Activated T-helper 1 cell treated with anti-CD3 and anti-CD28 coated beads, Interleukin-12 subunit alpha, Interleukin-12 subunit beta, Interleukin-2, Interleukin-4 antibody, amounts not matched to agents 30 ng/mL and 10 ng/mL and 1 ng/mL, durations not matched to agents 14 hours and 24 hours and 36 hours (primary cell): ENCODE data around the gene BAZ2A. TPM values are rescaled to one million over a fixed set of nuclear protein-coding genes. Genes with fewer than 3 reads are reported as not detected.
"Not testable (repeated sequence)": the region's sequence is repeated elsewhere in the genome, so short reads cannot be mapped to it uniquely, and the experiment has no call there.

Source experiments
- DNase-seq: peaks from one replicate; pipeline ENCODE4 v3.0.0; 2021; ENCODE audit warnings: low spot score
- H3K27ac Mint-ChIP-seq: one replicate; pipeline ENCODE4 v1.8.0; 2021; ENCODE audit warnings: mild to moderate bottlenecking, mixed read lengths
- H3K27me3 Mint-ChIP-seq: one replicate; pipeline ENCODE4 v1.8.0; 2022; ENCODE audit warnings: mild to moderate bottlenecking, moderate library complexity, mixed read lengths; ENCODE audit not compliant: insufficient read depth
- H3K36me3 Mint-ChIP-seq: one replicate; pipeline ENCODE4 v1.8.0; 2021; ENCODE audit warnings: low read depth, mixed read lengths
- H3K4me1 Mint-ChIP-seq: one replicate; pipeline ENCODE4 v1.8.0; 2021; ENCODE audit warnings: low read depth, mixed read lengths
- H3K4me3 Mint-ChIP-seq: one replicate; pipeline ENCODE4 v1.8.0; 2021; ENCODE audit warnings: mild to moderate bottlenecking, moderate library complexity, mixed read lengths
- H3K9me3 Mint-ChIP-seq: one replicate; pipeline ENCODE4 v1.8.0; 2021; ENCODE audit warnings: mixed read lengths
- intact Hi-C: fragments of 100-400 bp; cut with micrococcal nuclease; formaldehyde crosslinking; loops from one replicate; pipeline ENCODE4 v1.15.1; 2024
- total RNA-seq: library from RNA; stranded (reverse); gene quantifications from 2 replicates; pipeline ENCODE4 v1.2.3, GENCODE V29; 2022

Gene BAZ2A
- total RNA-seq, 1 donor from 2014 or later = 119 TPM

DNA sequence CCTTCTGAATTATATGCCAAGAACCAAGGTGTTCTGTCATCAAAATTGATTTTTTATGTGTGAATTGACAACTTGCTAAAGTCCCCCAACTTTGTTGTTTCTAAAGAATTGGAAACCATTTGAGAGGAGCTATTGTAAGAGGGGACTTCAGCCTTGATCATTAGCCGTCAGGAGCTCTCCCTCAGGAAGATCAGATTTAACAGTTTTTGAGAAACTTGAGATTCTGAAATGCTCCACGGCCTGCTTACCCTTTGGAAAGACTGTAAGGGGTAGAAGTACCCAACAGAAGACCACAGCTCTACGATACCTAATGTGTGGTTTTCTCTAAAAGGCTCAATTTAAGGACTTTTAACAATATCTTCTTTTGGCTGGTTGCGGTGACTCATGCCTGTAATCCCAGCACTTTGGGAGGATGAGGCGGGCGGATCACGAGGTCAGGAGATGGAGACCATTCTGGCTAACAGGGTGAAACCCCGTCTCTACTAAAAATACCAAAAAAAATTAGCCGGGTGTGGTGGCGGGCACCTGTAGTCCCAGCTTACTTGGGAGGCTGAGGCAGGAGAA, 51.1 kb downstream of the BAZ2A start:
- Mint-ChIP-seq H3K4me3 (no peak overlapping the region), H3K27ac (no peak overlapping the region), H3K27me3 (no peaks in the 10 kb centered on the region), H3K36me3 (no peaks in the 10 kb centered on the region), H3K9me3 (no peaks in the 10 kb centered on the region), H3K4me1 (peaks cover 12% of the 10 kb centered on the region)
- intact Hi-C loops = no loop called here
- DNase-seq = no peak

DNA sequence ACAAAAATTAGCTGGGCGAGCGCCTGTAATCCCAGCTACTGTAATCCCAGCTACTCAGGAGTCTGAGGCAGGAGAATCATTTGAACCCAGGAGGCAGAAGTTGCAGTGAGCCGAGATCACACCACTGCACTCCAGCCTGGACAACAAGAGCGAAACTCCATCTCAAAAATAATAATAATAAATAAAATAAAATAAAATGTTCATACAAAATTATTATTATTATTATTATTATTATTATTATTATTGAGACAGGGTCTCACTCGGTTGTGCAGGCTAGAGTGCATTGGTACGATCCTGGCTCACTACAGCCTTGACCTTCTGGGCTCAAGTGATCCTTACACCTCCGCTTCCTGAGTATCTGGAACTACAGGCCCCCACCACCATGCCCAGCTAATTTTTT, 52.9 kb downstream of the BAZ2A start:
- peaks cover 10% of the 10 kb centered on the region for H3K4me1 Mint-ChIP-seq
- intact Hi-C loops, H3K27me3 Mint-ChIP-seq: not testable (repeated sequence)

DNA sequence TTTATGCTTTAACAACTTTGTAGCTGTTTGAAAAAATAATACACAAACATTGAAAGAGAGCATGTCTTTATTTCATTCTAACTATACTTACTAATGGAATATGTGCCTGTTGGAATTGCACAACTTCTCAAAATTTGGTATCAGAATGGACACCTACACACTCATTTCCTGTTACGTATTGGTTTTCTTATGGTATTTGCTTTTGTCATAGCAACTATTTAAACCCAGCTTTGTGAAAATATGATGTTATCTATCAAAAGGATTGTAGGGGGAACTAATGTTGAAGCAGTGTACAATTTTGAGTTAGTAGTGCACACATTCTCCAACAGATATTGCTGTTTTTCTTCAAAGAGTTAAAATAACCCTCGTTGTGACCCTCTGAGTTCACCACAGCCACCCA, 55.9 kb downstream of the BAZ2A start:
- Mint-ChIP-seq H3K27me3 (no peaks in the 10 kb centered on the region), H3K4me3 (no peak overlapping the region), H3K9me3 (no peaks in the 10 kb centered on the region), H3K36me3 (no peaks in the 10 kb centered on the region), H3K27ac (no peak overlapping the region), H3K4me1 (peaks cover 12% of the 10 kb centered on the region)
- no peak for DNase-seq
- intact Hi-C loops = no loop called here

More for the DNA sequence above, 52.9 kb downstream of the BAZ2A start:
- H3K9me3 Mint-ChIP-seq, DNase-seq, H3K36me3 Mint-ChIP-seq, H3K27ac Mint-ChIP-seq, H3K4me3 Mint-ChIP-seq: not testable (repeated sequence)

DNA sequence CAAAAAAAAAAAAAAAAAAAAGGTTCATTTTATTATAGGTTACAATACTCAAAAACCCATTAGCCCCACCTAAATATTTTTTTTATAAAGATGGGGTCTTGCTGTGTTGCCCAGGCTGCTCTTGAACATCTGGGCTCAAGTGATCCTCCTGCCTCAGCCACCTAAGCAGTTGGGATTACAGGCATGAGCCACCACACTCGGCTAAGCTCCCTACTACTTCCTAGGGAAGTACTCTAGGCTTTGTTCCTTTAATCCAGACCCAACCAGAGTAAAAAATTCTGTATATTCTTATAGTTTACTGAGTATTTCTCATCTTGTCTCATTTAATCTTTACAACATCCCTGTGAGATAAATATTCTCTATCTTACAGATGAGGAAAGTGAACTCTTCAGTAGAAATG, 57.8 kb downstream of the BAZ2A start:
- peaks cover 15% of the 10 kb centered on the region for H3K4me1 Mint-ChIP-seq
- H3K9me3 Mint-ChIP-seq = no peaks in the 10 kb centered on the region
- no peak for DNase-seq
- H3K4me3 Mint-ChIP-seq = no peak overlapping the region
- no peaks in the 10 kb centered on the region for H3K36me3 Mint-ChIP-seq
- H3K27ac Mint-ChIP-seq = no peak overlapping the region
- intact Hi-C loops = no loop called here
- H3K27me3 Mint-ChIP-seq = no peaks in the 10 kb centered on the region

DNA sequence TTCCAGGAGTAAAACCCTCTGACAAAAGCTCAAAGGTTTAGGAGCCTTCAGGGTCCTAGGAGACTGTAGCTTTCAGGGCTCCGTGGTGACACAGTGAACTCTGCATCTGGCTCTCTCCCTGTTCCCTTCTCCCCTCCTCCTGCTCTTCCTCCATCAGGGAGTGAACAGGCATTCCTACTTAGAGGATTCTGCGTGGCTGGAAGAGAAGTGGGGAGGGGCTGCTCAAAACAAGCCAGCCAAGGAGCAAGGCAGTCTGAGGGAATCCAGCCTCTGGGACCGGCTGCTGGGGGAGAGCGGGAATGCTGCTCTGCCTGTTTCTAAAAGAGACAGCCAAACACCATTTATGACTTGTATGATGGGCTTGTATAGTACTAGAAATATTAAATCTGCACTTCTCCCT, 59.0 kb downstream of the BAZ2A start:
- Mint-ChIP-seq H3K9me3 (no peaks in the 10 kb centered on the region), H3K4me1 (peaks cover 19% of the 10 kb centered on the region), H3K27me3 (no peaks in the 10 kb centered on the region), H3K27ac (no peak overlapping the region), H3K36me3 (no peaks in the 10 kb centered on the region), H3K4me3 (no peak overlapping the region)
- intact Hi-C loops = no loop called here
- no peak for DNase-seq

DNA sequence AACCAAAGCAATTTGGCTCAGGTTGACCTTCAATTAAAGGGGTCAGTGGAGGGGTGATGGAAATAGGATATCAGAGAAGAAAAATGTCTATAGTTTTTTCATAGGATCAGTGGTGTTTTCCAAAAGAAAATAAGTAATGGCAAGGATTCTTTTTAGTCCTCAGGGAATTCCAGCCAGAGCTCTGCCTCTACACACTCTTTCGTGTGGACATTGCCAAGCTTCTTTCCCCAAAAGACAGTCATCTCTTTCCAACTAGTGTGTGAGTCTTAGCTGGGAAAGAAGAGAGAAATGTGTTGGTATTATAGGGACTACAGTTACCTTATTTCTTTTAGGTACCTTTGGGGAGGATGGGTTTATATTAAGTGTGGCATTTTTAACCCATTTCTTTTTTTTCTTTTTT, 62.0 kb downstream of the BAZ2A start:
- H3K4me3 Mint-ChIP-seq = no peak overlapping the region
- H3K27ac Mint-ChIP-seq = no peak overlapping the region
- no peaks in the 10 kb centered on the region for H3K36me3 Mint-ChIP-seq
- no peaks in the 10 kb centered on the region for H3K27me3 Mint-ChIP-seq
- peaks cover 30% of the 10 kb centered on the region for H3K4me1 Mint-ChIP-seq
- H3K9me3 Mint-ChIP-seq = no peaks in the 10 kb centered on the region
- intact Hi-C loops = no loop called here
- no peak for DNase-seq

DNA sequence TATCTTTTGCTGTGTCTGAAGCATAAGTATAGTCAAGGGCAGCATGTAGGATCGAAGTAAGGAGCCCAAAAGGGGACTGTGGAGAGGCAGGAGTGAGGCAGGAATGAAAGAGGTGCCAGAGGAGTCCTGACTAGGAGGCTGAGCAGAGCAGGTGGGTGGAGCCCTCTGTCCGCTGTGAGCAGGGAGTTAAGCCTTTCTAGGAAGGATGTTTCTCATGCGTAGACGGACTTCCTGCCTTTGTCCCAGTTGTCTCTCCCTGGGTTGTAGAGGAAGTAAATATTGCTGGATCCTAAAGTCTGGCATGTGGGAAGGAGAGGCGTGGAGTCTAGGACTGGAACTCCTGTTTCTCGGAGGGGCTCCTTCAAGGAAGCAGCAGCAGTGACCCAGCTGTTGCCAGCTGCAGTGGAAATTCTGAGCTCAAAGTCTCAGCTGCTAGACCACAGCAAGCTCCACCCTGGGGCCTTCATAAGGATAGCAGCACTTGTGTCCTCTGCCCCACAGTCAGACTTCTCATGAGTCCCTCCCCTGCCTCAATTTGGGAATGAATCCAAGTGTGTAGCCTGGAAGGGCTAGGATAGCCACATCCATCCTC, 64.5 kb downstream of the BAZ2A start:
- H3K4me3 Mint-ChIP-seq = peak overlapping the region; percentile 11
- no peaks in the 10 kb centered on the region for H3K9me3 Mint-ChIP-seq
- peak overlapping the region; percentile 32 for H3K27ac Mint-ChIP-seq
- H3K27me3 Mint-ChIP-seq = no peaks in the 10 kb centered on the region
- H3K4me1 Mint-ChIP-seq = peaks cover 30% of the 10 kb centered on the region
- intact Hi-C loops = no loop called here
- H3K36me3 Mint-ChIP-seq = no peaks in the 10 kb centered on the region
- no peak for DNase-seq

DNA sequence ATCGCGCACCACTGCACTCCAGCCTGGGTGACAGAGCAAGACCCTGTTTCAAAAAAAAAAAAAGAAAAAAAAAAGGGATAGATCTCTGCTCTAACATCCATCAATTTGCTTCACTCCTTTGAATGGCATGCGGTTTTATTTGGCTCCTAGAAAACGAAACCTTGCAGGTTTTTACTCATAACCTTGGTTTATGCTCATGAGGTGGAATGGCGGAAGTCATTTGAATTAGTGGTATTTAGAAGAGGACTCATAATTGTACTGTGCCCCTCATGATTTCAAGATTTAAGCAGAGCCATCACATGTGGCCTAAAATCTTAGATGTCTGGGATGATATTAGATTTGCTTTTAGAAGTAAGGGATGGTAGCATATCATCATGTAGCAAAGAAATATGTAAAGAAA, 79.1 kb downstream of the BAZ2A start:
- Mint-ChIP-seq H3K9me3 (no peaks in the 10 kb centered on the region), H3K4me3 (no peak overlapping the region), H3K27ac (no peak overlapping the region), H3K36me3 (no peaks in the 10 kb centered on the region), H3K4me1 (no peaks in the 10 kb centered on the region), H3K27me3 (peaks cover 5% of the 10 kb centered on the region)
- no peak for DNase-seq
- intact Hi-C loops = no loop called here

DNA sequence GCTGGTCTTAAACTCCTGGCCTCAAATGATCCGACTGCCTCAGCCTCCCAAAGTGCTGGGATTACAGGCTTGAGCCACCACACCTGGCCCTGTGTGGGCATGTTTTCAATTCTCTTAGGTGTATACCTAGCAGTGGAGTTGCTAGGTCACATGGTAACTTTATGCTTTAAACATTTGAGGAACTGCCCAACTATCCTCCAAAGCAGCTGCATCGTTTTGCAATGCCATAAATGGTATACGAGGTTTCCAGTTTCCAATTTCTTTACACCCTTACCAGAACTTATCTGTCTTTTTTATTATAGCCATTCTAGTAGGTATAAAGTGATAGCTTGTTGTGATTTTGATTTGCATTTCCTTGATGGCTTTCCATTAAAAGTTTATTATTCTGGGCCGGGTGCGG, 83.4 kb downstream of the BAZ2A start:
- no peaks in the 10 kb centered on the region for H3K36me3 Mint-ChIP-seq
- peaks cover 7% of the 10 kb centered on the region for H3K27me3 Mint-ChIP-seq
- intact Hi-C loops = no loop called here
- H3K4me1 Mint-ChIP-seq = no peaks in the 10 kb centered on the region
- H3K4me3 Mint-ChIP-seq = no peak overlapping the region
- H3K9me3 Mint-ChIP-seq = no peaks in the 10 kb centered on the region
- no peak for DNase-seq
- no peak overlapping the region for H3K27ac Mint-ChIP-seq

Other genes with a start within 250 kb of the BAZ2A start
- 44.9 and 45.8 TPM in 2 replicates for gene TIMELESS, start 180.9 kb downstream of the BAZ2A start, total RNA-seq
- not detected in 2 replicates for gene MIP, start 175.7 kb downstream of the BAZ2A start, total RNA-seq
- gene SPRYD4, start 161.7 kb downstream of the BAZ2A start, total RNA-seq = 5.0 and 5.5 TPM in 2 replicates
- gene GLS2, start 142.2 kb downstream of the BAZ2A start, total RNA-seq = 1.5 and 2.6 TPM in 2 replicates
- gene RBMS2, start 108.5 kb downstream of the BAZ2A start, total RNA-seq = 4.0 and 6.5 TPM in 2 replicates
- gene ATP5F1B, start 15.7 kb upstream of the BAZ2A start, total RNA-seq = 714 and 716 TPM in 2 replicates
- gene PTGES3, start 58.0 kb upstream of the BAZ2A start, total RNA-seq = 301 and 302 TPM in 2 replicates
- 942 and 963 TPM in 2 replicates for gene NACA, start 95.0 kb upstream of the BAZ2A start, total RNA-seq
- gene PRIM1, start 122.0 kb upstream of the BAZ2A start, total RNA-seq = 67.5 and 67.8 TPM in 2 replicates
- 1.3 and 1.7 TPM in 2 replicates for gene HSD17B6, start 133.0 kb upstream of the BAZ2A start, total RNA-seq